GM23248 (cell line): ENCODE measurements around the gene AMBRA1. TPM values are rescaled to one million over a fixed set of nuclear protein-coding genes. Genes with fewer than 3 reads are reported as not detected.

ENCODE experiments used
- DNase-seq: peaks from one replicate; pipeline ENCODE4 v3.0.0-alpha.2; 2015
- H2AFZ ChIP-seq: fragments of 200-600 bp; sonication (generic); 2 replicates; pipeline ENCODE4 v1.6.1; 2016; ENCODE audit warnings: antibody characterized with exemption
- H3F3A ChIP-seq: fragments of 200-600 bp; sonication (generic); 2 replicates; pipeline ENCODE4 v1.6.1; 2016; ENCODE audit warnings: mild to moderate bottlenecking, antibody characterized with exemption, mixed run types; ENCODE audit not compliant: insufficient read depth
- H3K27ac ChIP-seq: fragments of 200-600 bp; sonication (generic); 2 replicates; pipeline ENCODE4 v1.5.1; 2016; ENCODE audit warnings: mild to moderate bottlenecking
- H3K27me3 ChIP-seq: fragments of 200-600 bp; sonication (generic); replicated peaks from 2 replicates; pipeline ENCODE4 v1.6.1; 2016; ENCODE audit warnings: mild to moderate bottlenecking; ENCODE audit not compliant: insufficient read depth
- H3K36me3 ChIP-seq: fragments of 200-600 bp; sonication (generic); 2 replicates; pipeline ENCODE4 v1.6.1; 2016; ENCODE audit warnings: low read depth, mild to moderate bottlenecking
- H3K4me1 ChIP-seq: fragments of 200-600 bp; sonication (generic); 2 replicates; pipeline ENCODE4 v1.6.1; 2016; ENCODE audit warnings: mild to moderate bottlenecking; ENCODE audit not compliant: insufficient read depth
- H3K4me2 ChIP-seq: fragments of 200-600 bp; sonication (generic); one replicate; pipeline ENCODE4 v1.6.1; 2016; ENCODE audit warnings: mild to moderate bottlenecking; ENCODE audit not compliant: unreplicated experiment
- H3K4me3 ChIP-seq: fragments of 200-600 bp; sonication (generic); 2 replicates; pipeline ENCODE4 v1.5.1; 2016; ENCODE audit warnings: mild to moderate bottlenecking
- H3K79me2 ChIP-seq: fragments of 200-600 bp; sonication (generic); 2 replicates; pipeline ENCODE4 v1.6.1; 2016; ENCODE audit warnings: mild to moderate bottlenecking; ENCODE audit not compliant: insufficient read depth
- H3K9ac ChIP-seq: fragments of 200-600 bp; sonication (generic); 2 replicates; pipeline ENCODE4 v1.6.1; 2016; ENCODE audit warnings: mild to moderate bottlenecking
- H3K9me2 ChIP-seq: fragments of 200-600 bp; sonication (generic); 2 replicates; pipeline ENCODE4 v1.6.1; 2016; ENCODE audit warnings: mixed run types, mild to moderate bottlenecking, moderate library complexity; ENCODE audit not compliant: insufficient read depth
- H3K9me3 ChIP-seq: fragments of 200-600 bp; sonication (generic); one replicate; pipeline ENCODE4 v1.6.1; 2017; ENCODE audit warnings: low read depth
- H4K20me1 ChIP-seq: fragments of 200-600 bp; sonication (generic); 2 replicates; pipeline ENCODE4 v1.6.0; 2016; ENCODE audit not compliant: insufficient read depth
- EZH2 ChIP-seq: fragments of 200-600 bp; sonication (generic); IDR thresholded peaks from 2 replicates; pipeline ENCODE4 v1.6.1; 2018; ENCODE audit warnings: antibody characterized with exemption, mild to moderate bottlenecking; ENCODE audit not compliant: insufficient read depth, poor library complexity, severe bottlenecking
- EZH2phosphoT487 ChIP-seq: fragments of 200-600 bp; sonication (generic); IDR thresholded peaks from 2 replicates; pipeline ENCODE4 v1.6.1; 2018; ENCODE audit warnings: antibody characterized with exemption, moderate library complexity, mild to moderate bottlenecking, low read depth; ENCODE audit not compliant: insufficient read depth
- WGBS, 2 experiments: methylation state at CpG; one replicate each; pipeline ENCODE4 v1.1.6; 2015 to 2017; ENCODE audit warnings: low lambda C conversion rate in 2 of 2, low coverage in 1 of 2; ENCODE audit errors: missing lambda C conversion rate in 2 of 2; 5-methylcytosine and 5-hydroxymethylcytosine counted together
- in situ Hi-C: fragments of 300-500 bp; cut with MboI; formaldehyde crosslinking; loops from 2 replicates; pipeline ENCODE4 v1.15.0; 2020
- polyA plus RNA-seq: library from polyadenylated mRNA; unstranded; fragments of >200 nt; fragmentation: Nextera tagmentation; extraction: Ambion mirVana; gene quantifications from 2 replicates; pipeline ENCODE4 v1.2.1, GENCODE V29; 2016
- total RNA-seq: library from RNA; depleted of rRNA; stranded (reverse); fragments of >200 nt; shearing (Covaris generic); gene quantifications from 2 replicates; pipeline ENCODE4 v1.2.3, GENCODE V29; 2014

AMBRA1 gene
- total and polyA plus RNA-seq, 2 experiments from 2014 or later = 5.0 to 46.0 TPM

DNA sequence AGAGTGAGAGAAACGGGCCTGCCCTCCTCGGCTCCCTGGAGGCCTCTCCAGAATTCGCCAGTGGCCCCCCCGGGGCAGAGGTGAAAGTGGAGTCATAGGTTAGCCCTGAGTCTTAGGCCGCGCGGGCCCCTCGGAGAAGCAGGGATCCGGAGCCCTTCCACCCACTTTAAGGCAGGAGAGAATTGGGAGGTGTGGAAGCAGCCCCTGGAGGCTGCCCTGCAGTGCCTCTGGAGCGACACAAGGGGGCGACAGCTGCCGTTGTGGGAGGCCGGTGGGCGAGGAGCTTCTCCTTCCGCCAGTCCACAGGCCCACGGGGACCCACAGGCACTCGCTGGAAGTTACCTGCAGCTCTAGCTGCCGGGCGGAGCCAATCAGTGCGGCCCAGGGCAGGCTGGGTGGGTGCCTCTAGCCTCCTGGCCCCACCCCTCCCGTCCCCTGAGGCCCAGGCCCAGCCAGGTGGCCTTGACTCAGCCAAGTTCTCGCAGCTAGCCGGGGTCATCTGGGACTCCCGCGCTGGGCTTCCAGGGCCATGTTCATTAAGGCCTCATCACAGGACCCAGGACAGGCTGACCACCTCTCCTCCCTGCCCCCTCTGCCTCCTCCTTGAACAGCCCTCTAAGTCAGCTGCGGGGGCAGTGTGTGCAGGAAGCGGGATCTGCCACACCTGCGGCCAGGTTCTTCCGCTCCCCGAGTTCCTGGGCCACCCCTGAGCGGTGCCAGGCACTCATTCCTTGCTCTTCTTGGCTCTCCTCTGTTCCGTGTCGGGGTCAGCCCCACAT is 241.6 kb downstream of the AMBRA1 start:
- no peak overlapping the region for H2AFZ ChIP-seq

DNA sequence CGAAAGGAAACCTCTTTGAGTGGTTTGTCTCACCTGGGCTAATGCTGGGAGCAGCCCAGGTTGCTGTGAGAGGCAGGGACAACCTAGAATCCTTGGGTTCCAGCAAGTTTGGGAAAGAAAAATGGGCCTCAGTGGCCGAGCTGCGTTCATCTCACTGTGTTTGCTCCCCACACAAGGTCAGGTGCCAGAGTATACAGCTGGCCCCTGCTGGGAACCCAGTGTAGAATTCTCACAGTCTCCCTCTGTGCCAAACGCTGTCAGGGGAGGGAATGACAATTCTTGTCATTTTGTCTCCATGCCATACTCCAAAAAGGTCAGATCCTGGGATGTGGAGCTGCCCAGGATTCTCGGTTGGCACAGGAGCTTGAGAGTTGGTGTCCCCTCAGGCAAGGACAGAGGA is 242.2 kb downstream of the AMBRA1 start:
- no peak overlapping the region for H3K27ac ChIP-seq
- no peak overlapping the region for H3K9ac ChIP-seq
- no peaks in the 10 kb centered on the region for H3K27me3 ChIP-seq
- DNase-seq = no peak
- 74% methylated on average over 5 of the region's 5 CpGs for WGBS, 2 experiments
- no peaks in the 10 kb centered on the region; the same call in 1 of the 2 replicates for H3K36me3 ChIP-seq
- H3K79me2 ChIP-seq = peaks cover 87% of the 10 kb centered on the region
- peaks cover 15% of the 10 kb centered on the region for H3K4me1 ChIP-seq
- H3K4me2 ChIP-seq = no peak overlapping the region
- in situ Hi-C loops = no loop called here
- TF ChIP-seq EZH2 (no peak), EZH2phosphoT487 (no peak)
- H2AFZ ChIP-seq = no peak overlapping the region
- H4K20me1 ChIP-seq = no peaks in the 10 kb centered on the region; the same call in 1 of the 2 replicates
- H3K9me3 ChIP-seq = no peaks in the 10 kb centered on the region
- H3K9me2 ChIP-seq = no peaks in the 10 kb centered on the region
- no peak overlapping the region for H3K4me3 ChIP-seq
- no peaks in the 10 kb centered on the region for H3F3A ChIP-seq

More for the DNA sequence above, 241.6 kb downstream of the AMBRA1 start:
- Histone ChIP-seq H3K27ac (no peak overlapping the region), H3K4me1 (peaks cover 22% of the 10 kb centered on the region), H3F3A (no peaks in the 10 kb centered on the region), H3K9me2 (no peaks in the 10 kb centered on the region), H3K27me3 (no peaks in the 10 kb centered on the region), H3K36me3 (no peaks in the 10 kb centered on the region; the same call in 1 of the 2 replicates), H3K79me2 (peaks cover 93% of the 10 kb centered on the region), H3K9me3 (no peaks in the 10 kb centered on the region), H3K4me3 (no peak overlapping the region), H4K20me1 (no peaks in the 10 kb centered on the region; the same call in 1 of the 2 replicates), H3K9ac (no peak overlapping the region), H3K4me2 (no peak overlapping the region)
- in situ Hi-C loops = no loop called here
- WGBS, 2 experiments = 67 to 69% methylated on average over 29 to 32 of the region's 33 CpGs
- DNase-seq = peak; percentile 51
- no peak for TF ChIP-seq EZH2
- no peak for TF ChIP-seq EZH2phosphoT487

DNA sequence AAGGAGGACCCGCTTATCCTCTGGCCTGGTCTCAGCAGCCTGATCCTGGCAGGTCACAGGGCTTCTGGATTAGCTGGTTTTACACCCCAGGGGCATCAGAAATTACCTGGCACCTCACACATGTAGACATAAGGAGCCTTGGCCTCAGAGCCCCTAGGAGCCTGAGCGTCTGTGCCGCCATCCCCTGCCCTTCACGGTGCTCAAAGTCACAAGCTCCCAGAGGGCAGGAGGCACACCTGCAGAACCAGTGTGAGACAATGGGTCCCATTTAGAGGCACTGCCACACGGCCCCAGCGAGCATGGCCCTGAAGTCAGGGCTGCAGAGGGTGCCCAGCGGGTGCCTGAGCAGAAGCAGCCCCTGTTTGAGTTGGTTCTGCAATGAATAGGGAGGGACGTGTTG is 242.7 kb downstream of the AMBRA1 start:
- in situ Hi-C loops = no loop called here
- no peak for TF ChIP-seq EZH2phosphoT487
- no peak for TF ChIP-seq EZH2
- Histone ChIP-seq H3K9me3 (no peaks in the 10 kb centered on the region), H2AFZ (no peak overlapping the region), H3K9me2 (no peaks in the 10 kb centered on the region), H3K79me2 (peaks cover 82% of the 10 kb centered on the region), H4K20me1 (no peaks in the 10 kb centered on the region; the same call in 1 of the 2 replicates), H3K4me2 (no peak overlapping the region), H3F3A (no peaks in the 10 kb centered on the region), H3K36me3 (no peaks in the 10 kb centered on the region; the same call in 1 of the 2 replicates), H3K4me1 (peaks cover 14% of the 10 kb centered on the region; the same call in 1 of the 2 replicates), H3K9ac (no peak overlapping the region), H3K27me3 (no peaks in the 10 kb centered on the region), H3K4me3 (no peak overlapping the region), H3K27ac (no peak overlapping the region)
- WGBS, 2 experiments = 92 to 96% methylated on average over 8 of the region's 8 CpGs
- no peak for DNase-seq

DNA sequence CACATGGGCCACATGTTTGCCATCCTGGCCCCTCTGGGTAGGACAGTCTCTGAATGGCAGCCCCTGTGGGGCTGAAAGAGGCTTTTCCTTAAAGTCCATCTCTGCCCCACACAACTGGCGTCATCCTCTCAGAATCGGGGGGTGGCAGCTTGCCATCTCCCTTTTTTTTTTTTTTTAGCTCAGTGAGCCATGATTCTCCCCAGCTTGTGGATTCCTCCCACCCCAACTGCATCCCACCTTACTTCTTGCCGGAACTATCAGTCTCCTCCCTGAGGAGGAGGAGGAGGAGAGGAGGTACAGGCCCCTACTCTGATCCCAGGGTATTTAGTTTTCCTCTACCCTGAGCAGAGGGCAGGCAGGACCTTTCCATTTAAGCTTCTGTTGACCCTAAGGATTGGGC is 243.1 kb downstream of the AMBRA1 start:
- Histone ChIP-seq H3K9ac (no peak overlapping the region), H3K79me2 (peaks cover 78% of the 10 kb centered on the region), H3K27me3 (no peaks in the 10 kb centered on the region), H4K20me1 (no peaks in the 10 kb centered on the region; the same call in 1 of the 2 replicates), H3K4me3 (no peak overlapping the region), H2AFZ (no peak overlapping the region), H3K4me2 (no peak overlapping the region), H3K36me3 (no peaks in the 10 kb centered on the region; the same call in 1 of the 2 replicates), H3K4me1 (peaks cover 14% of the 10 kb centered on the region; the same call in 1 of the 2 replicates), H3K9me2 (no peaks in the 10 kb centered on the region), H3K27ac (no peak overlapping the region), H3F3A (no peaks in the 10 kb centered on the region), H3K9me3 (no peaks in the 10 kb centered on the region)
- TF ChIP-seq EZH2 (no peak), EZH2phosphoT487 (no peak)
- in situ Hi-C loops = no loop called here
- DNase-seq = no peak
- WGBS, 2 experiments = 69 to 70% methylated on average over 3 of the region's 3 CpGs
